Stimulated activated CD8-positive, alpha-beta memory T cell treated with anti-CD3 and anti-CD28 coated beads, Interleukin-12 subunit alpha, Interleukin-12 subunit beta, amount 100 ng/mL, for 24 hours (primary cell): ENCODE results near the gene IMMP2L.

Source experiments
- DNase-seq: peaks from one replicate; pipeline ENCODE4 v3.0.0-alpha.2; 2020; ENCODE audit errors: extremely low read depth

Gene IMMP2L

DNA sequence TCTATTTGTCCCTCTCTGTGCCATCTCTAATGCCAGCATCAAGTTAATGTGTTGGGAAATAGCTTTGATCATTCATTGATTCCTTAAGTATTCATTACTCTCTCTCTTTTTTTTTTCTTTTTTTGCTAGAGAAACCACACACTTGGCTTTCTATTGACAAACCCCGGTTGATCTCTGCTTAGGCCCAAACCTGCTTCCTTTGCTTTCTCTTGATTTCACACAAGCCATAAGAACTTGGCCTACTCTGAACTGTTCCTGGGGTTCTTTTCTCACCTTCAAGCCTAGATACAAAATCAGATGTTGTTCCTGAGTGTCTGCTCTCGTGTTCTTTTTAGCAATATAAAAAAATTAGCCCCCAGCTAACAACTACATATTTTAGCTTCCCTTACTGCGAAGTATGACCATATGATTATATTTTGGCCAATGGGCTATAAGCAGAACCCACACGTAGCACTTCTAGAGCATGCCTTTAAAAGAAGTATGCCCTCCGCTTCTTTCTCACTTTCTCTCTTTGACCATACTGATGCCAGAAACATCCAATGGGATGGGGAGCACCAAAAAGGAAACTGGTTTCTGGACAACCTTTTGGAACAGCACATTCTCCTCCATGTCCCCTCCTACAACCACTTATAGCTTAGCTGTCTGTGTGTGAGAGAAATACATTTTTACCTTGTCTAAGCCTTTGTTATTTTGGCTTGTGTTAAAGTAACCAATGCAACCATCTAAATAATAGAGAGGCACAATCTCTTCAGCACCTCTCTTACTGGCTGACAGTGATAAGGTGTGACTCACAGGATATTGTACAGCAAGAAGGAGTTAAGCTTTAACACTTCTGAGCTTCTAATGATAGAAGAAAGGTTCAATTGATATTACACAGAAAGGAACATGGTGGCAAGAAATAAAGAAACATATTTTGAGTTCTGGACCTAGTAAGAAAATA lies 568.0 kb downstream of the IMMP2L start:
- DNase-seq = no peak

DNA sequence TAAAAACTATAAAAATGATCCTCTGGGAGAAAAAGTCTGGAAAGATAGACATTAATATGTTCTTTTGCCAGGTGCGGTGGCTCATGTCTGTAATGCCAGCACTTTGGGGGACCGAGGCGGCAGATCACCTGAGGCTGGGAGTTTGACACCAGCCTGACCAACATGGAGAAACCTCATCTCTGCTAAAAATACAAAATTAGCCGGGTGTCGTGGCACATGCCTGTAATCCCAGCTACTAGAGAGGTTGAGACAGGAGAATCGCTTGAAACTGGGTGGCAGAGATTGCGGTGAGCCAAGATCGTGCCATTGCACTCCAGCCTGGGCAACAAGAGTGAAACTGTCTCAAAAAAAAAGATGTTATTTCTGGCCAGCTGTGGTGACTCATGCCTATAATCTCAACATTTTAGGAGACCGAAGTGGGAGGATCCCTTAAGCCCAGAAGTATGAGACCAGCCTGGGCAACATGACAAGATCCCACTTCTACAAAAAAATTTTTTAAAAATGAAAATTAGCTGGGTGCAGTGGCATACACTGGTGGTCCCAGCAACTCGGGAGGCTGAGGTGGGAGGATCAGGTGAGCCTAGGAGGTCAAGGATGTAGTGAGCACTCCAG lies 573.3 kb downstream of the IMMP2L start:
- no peak for DNase-seq

DNA sequence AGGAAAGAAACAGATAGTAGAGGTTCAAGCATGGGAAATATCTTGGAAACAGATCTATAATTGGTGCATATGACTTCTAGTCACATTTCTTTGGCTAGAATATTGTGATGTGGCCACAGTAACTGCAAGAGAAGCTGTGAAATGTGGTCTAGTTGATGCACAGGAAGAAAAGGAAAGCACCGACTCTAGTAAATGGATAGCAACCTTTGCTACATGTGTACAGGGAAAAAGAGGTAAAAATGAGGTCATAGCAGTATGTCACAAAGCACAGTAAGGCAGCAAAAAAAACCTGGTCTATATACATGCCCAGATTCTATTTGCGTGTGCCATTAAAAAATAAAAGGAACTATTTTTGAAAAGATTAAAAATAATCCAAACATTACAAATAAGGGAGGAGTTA lies 573.9 kb downstream of the IMMP2L start:
- DNase-seq = no peak

DNA sequence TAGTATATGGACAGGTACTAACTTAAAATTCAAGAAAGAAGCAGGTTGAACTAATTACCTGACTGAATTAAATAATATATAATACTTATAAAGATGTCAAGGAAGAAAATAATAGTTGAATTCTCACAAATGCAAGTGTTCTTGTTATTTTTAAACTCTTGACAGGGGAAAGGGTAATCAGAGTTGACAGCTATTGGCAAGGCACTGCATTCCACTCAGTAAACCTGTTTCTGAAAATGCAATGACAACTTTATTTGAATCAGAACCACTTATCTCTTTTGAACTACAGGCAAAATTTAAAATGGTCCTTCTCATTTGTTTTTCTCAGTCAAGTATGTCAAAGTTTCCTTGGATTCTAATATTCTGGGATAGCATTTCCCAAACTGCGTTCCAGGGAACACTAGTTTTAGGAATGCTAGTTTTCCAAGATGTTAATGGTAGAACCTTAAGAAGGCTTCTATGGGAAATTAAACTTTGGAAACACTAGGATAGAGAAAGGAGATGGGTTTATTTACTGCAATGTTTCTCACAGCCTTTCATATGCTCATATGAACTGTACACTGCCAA lies 575.1 kb downstream of the IMMP2L start:
- no peak for DNase-seq

DNA sequence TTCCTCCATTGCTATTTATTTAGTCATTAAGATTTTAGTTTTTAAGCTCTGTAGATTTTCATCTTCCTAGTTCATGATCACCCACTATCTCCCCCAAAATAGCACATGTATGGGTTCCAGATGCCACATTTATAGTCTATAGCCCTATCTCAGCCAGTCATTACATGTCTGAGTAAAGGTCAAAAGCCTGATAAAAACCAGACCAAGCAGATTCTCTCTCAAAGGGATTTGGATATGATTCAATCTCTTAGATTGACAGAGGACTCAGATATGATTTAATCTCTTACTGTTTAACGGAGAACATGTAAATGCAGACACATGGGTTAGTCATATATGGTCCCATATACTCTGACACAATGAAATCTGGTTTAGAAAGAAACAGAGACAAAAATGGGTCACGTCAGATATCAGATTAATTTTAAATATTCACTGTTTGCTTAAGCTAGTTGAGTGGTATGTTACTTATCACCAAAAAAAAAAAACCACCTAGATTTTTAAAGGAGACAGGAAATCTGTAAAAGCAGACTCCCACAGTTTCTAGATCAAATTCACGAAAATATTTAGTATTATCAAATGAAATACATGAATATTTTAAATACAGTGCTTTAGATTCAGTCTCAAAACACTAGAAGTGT lies 578.4 kb downstream of the IMMP2L start:
- DNase-seq = no peak

DNA sequence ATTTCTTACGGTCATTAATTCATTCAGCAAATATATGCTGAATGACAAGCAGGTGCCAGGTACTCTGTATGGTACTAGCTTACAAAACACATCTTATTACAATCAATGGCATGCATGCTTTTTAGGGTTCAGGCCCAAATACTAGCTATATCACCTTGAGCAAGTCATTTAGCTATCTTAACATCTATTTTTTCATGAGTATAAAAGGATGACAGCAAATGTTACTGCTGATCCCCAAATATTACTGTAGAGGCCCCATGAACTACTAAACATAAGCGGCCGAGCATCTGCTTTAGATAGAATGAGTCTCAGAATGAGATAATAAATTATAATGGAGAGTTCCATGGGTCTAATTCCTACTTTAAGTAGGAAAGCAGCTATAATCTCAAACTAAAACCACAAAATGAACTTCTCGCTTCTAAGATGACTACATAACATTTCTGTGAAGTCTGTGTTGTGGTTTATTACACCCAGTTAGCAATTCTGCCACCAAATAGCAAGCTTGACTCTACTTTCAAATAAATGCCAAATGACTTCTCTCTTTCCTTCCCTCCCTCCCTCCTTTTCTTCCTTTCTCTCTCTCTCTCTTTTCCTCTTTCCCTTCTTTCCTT lies 585.1 kb downstream of the IMMP2L start:
- DNase-seq = no peak

DNA sequence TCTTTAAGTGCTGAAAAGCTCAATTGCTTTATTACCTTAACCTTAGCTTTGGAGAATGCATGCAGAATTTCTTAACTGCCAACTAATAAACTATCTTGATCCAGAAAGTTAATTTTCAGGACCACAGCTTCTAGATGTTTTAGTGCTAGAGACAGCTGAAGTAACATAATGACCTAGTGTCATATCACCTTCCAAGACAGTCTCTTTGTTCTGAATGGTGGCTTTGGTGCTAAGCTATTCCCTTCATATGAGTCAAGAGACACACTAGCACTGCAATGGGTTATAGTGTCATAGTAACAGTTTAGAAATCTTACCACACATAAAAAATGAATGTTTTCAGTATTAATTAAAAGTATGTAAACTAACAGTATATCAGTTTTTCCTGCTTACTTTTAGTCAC lies 586.8 kb downstream of the IMMP2L start:
- no peak for DNase-seq

DNA sequence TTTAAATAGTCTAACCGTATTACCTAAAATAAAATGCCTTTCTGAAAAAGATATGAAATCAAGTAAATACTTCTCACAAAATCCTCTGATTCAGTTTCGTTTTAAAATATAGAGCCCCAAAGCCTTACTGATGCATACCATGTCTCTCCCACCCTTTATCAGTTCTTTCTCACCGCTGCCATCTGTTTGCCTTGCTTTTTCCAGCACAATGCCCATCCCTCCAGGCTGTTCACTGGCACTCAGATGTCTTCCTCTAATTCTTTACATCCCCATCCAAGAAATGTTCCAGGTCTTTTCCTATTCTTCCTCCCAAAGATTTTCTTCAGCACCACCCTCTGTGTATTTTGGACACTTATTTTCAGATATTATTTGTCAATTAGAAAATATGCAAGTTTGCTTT lies 587.9 kb downstream of the IMMP2L start:
- DNase-seq = no peak

DNA sequence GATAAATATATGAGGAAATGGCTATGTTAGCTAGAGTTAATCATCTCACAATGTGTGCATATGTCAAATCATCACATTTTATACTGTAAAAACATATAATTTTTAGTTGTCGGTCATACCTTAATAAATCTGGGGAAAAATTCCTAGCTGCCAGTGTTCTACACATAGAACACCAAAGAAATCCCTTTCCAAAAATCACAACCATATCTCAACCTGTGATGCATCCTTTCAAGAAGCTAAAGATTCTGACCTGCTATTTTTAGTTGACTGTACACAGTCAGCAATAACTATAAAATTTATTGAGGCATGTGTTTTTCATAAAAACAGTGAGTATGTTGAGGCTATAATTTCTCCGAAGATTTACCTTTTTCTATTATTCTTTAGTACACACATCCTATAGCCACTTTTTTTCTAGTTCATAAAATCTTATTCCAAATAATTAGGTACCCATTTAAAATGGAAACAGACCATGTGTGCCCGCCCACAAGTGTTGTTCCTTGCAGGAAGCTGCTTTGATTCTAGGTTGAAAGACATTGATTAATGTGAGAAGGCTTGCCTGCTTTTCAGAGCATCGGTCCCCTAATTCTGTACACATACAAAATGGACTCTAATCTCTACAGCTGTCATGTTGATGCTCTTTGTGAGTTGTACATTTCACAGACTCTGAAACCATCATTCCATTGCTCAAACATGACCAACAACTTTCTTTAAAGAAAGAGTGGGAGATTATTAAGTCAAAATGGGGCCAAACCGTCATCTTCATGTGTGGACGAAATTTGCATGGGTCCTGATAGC lies 588.9 kb downstream of the IMMP2L start:
- no peak for DNase-seq

DNA sequence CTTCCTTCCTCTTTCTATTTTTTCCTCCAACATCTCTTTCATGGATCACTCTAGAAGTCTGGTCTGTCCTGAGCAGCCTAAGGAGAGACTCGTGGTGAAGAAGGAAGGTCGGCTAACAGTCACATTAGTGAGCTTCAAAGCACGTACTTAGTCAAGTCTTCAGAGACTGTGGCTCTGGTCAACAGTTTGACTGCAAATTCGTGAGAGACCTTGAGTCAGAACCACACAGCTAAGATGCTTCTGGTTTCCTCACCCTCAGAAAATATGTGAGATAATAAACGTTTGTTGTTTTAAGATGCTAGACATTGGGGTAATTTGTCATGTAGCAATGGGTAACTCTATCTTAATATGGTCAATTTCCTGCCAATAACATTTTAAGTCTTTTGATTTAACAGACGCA lies 597.5 kb downstream of the IMMP2L start:
- DNase-seq = no peak

DNA sequence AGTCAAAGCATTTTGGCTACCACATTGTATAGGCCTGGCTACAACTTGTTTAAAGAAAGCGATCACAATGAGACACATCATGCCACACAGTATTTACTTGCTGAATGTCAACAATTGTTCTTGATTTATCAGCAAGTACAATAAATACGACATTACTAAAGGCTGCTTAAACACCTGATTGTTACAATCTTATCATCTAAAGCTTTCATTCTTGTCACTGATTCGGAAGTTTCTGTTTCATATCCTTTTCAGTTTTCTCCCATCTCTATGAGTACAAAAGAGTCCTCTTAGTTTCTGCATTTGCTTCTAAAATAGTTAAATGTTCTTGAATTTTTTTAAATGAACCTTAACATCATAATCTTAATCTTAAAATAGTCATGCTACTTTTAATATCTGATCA lies 599.5 kb downstream of the IMMP2L start:
- DNase-seq = no peak

DNA sequence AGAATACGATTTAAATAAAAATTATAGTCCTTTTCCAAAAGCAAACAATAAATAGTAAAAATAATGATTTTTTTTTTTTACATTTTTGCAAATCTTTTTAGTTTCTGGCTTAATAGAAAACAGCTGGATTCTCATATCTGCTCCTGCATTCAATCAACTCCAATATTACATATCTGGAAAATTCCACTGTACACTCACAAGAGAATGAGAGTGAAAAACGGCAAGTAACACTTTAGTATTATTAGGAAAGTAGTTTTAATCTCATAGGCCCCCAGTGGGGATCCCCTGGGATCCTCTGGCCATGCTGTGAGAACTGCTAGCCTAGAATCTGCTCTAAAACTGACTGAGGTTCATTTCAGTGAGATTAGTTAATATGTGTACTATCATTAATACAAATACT lies 599.9 kb downstream of the IMMP2L start:
- DNase-seq = no peak

DNA sequence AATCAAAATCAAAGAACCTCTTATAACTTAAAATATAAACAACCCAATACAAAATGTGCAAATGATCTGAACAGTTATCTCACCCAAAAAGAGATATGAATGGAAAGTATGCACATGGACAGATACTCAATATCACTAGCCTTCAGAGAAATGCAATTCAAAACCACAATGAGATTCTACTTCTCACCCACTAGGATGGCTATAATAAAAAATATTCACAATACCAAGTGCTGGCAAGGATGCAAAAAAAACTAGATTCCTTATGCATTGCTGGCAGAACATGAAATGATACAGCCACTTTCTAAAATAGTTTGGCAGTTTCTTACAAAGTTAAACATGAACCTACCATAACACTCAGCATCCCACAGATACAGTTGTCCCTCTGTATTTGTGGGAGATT lies 601.5 kb downstream of the IMMP2L start:
- DNase-seq = no peak

DNA sequence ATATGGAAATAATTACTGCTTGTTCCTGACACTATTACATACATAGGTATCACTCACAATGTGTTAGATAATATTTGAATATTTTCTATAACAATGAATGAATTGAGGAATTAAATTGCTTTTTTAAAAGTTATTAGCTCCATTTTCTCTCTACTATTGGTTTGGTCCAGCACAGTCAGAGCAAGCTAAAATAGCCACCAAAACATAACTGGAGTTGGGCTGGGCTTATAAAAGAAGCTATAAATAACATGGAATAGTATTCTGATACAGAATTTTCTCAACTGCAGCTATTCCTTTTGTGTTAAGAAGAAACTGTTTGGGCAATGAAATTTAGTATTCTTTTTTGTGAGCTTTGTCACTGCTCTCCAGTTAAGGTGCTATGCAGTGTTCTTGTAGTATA lies 614.0 kb downstream of the IMMP2L start:
- DNase-seq = no peak

DNA sequence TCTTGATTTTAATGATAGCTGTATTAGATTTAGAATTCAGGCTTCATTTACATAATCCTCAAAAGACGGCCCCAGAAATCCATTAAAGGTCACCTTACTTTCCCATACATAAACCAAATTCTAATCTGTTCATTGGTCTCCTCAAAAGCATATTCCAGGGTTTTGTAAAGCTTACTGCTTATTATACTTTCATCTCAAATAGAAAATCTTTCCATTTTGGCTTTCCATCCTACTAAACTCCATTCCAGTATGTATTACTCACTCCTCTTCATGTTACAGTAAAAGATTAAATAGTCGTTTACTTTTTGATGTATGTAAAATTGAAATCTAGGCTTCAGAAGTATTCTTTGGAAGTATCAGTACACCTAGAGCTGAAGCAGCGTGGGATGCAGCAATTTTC lies 614.9 kb downstream of the IMMP2L start:
- DNase-seq = no peak

DNA sequence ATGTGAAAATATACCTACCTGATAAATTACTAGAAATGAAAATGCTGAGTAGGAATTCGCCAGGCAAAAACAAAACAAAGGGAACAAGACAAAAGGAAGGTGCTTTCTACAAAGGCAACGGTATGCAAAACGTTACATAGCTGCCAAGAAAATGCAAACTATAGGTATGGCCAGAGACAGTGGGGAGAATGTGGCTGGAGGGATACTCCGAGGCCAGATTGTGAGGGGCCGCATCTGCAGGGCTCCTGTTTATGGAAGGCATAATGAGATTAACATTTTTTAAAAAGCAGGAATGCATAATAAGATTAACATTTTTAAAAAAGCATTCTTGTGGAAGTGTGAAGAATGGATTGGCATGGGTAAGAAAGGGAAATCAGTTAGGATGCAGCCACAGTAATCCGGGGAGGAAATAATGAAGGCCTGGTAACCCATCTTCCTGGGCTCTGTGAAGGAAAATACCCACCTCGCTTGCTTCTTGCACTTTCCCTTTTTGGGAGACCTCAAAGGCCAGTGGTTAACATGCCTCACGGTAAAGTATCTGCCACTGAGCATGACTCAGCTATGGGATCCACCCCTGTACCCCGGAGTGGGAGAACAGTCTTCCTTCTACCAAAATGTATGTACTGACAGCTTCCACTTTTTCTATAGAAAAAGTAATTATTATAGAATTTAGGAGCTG lies 617.2 kb downstream of the IMMP2L start:
- no peak for DNase-seq

DNA sequence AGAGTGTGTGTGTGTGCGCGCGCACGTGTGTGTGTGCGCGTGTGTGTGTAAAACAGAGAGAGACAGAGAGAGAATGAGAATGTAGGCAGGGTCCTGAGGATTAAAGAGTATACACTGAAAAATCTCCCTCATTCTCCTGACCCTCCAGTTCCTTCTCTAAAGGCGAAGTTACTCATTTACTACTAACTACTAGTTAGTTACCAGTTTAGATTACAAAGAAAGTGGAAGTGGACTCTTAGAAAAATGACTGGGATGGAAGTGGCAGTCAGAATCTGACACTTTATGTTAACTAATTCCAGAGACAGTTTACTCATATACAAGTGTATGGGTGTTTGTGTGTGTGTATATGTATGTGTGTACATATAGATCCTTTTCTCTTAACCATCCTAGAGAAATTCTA lies 617.8 kb downstream of the IMMP2L start:
- DNase-seq = no peak

DNA sequence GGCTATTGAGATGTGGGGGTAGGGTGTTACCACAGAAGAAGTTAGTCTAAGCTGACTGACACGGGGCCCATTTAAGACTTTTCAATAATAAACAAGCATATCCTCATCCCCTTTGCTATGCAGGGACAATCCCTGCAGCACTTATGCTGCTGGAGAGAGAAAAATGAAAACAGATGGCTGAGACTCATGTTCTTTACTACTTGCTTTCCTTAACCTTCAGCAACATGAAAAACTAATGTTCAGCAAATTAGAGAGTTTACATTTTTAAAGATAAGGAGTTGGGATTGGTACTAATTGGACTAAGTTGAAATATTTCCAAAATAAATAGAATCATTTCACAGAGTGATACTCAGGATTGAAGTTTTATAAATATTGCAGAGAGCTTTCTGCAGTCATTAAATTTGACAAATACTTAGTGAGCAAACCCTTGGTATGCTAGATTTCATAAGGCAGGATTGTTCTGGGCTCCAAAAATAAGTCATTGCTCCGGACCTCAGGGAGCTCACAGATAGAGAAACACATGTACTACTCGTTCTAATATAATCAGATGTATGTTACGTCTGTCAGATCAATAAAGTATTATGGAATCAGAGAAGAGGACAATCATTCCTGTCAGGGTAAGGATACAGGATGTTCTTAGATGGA lies 618.5 kb downstream of the IMMP2L start:
- DNase-seq = no peak

DNA sequence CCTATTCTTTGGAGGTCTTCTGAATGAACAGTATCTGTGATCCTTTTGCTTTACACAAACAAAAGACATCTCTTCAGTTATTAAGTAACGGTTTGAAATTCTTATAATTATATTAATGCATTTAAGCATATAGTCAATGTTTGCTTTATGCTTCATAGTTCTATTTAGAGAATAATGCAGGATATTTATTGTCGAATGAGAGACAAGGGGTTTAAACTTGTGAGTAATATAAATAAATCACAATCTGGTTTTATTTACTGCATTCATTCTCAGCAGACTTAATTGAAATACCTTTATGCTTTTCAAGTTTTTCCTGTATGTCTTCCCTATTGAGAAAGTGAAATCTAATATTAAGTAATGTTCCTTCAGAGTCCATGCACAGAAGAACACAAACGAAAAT lies 620.9 kb downstream of the IMMP2L start:
- no peak for DNase-seq

DNA sequence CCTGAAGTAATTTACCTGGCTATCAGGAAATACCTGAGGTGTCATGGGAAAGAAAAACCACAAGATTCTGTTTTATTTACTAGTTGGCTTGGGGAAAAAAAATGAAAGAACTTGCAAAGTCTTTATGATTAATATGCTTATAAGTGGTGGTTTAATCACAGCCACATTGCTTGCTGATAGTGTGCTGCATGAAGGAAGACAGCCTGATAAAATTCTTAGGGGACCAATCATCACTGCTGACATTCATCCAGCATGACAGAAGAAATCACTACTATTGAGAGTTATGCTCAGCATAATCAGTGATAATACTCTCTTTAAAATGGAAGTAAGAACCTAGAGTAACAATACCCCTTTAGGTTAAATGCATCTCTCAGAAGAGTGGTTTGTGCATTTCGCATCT lies 621.5 kb downstream of the IMMP2L start:
- no peak for DNase-seq
